IMR-90 (cell line): ENCODE results near the gene SLC35B2.

Experiments
- BHLHE40 ChIP-seq: fragments of 150-350 bp; IDR thresholded peaks from 2 replicates; pipeline ENCODE4 v1.6.1; 2016; ENCODE audit warnings: mild to moderate bottlenecking, low read depth, low read length
- CEBPB ChIP-seq: IDR thresholded peaks from 2 replicates; pipeline ENCODE4 v1.6.1; 2012; ENCODE audit warnings: low read depth, low read length, improper control_type of control experiment
- CTCF ChIP-seq: conservative IDR thresholded peaks from 2 replicates; pipeline ENCODE4 v1.5.1; 2012; ENCODE audit warnings: mild to moderate bottlenecking, low read depth, low read length, improper control_type of control experiment
- FOS ChIP-seq: fragments of 150-350 bp; IDR thresholded peaks from 2 replicates; pipeline ENCODE4 v1.6.1; 2016; ENCODE audit warnings: low read depth, low read length
- MAFK ChIP-seq: IDR thresholded peaks from 2 replicates; pipeline ENCODE4 v1.6.1; 2012; ENCODE audit warnings: low read depth, low read length, improper control_type of control experiment
- MAZ ChIP-seq: IDR thresholded peaks from 2 replicates; pipeline ENCODE4 v1.6.1; 2012; ENCODE audit warnings: low read depth, mild to moderate bottlenecking, low read length, improper control_type of control experiment, moderate library complexity, borderline replicate concordance
- MXI1 ChIP-seq: IDR thresholded peaks from 2 replicates; pipeline ENCODE4 v1.6.1; 2012; ENCODE audit warnings: low read depth, mild to moderate bottlenecking, low read length, moderate library complexity, borderline replicate concordance
- POLR2A ChIP-seq: IDR thresholded peaks from 2 replicates; pipeline ENCODE4 v1.6.1; 2012; ENCODE audit warnings: mild to moderate bottlenecking, low read depth, low read length
- RAD21 ChIP-seq: IDR thresholded peaks from 2 replicates; pipeline ENCODE4 v1.6.1; 2012; ENCODE audit warnings: low read length, improper control_type of control experiment
- RCOR1 ChIP-seq: IDR thresholded peaks from 2 replicates; pipeline ENCODE4 v1.6.1; 2012; ENCODE audit warnings: mild to moderate bottlenecking, low read length, improper control_type of control experiment; ENCODE audit not compliant: insufficient replicate concordance
- RFX5 ChIP-seq: IDR thresholded peaks from 2 replicates; pipeline ENCODE4 v1.8.0; 2012; ENCODE audit warnings: low read depth, mild to moderate bottlenecking, low read length, moderate library complexity
- SMC3 ChIP-seq: fragments of 150-350 bp; IDR thresholded peaks from 2 replicates; pipeline ENCODE4 v1.6.1; 2016; ENCODE audit warnings: low read depth, mild to moderate bottlenecking, antibody characterized with exemption, low read length, moderate library complexity
- USF2 ChIP-seq: fragments of 150-350 bp; IDR thresholded peaks from 2 replicates; pipeline ENCODE4 v1.6.1; 2017; ENCODE audit warnings: mild to moderate bottlenecking, antibody characterized with exemption, low read length, low read depth

GRCh38 chr6:44237021-44237812, 20.1 kb downstream of the SLC35B2 start:
- TF ChIP-seq CTCF (no peak), POLR2A (peak; percentile 74), RFX5 (no peak), SMC3 (no peak), BHLHE40 (peak; percentile 60), CEBPB (peak; percentile 4; the same call in 1 of the 2 replicates), MXI1 (peak; percentile 54; the same call in 1 of the 2 replicates), FOS (peak; percentile 90), USF2 (no peak), MAFK (no peak), RAD21 (no peak), RCOR1 (peak; percentile 70), MAZ (peak; percentile 32; the same call in 1 of the 2 replicates)
